Activated CD4-positive, alpha-beta T cell treated with anti-CD3 and anti-CD28 coated beads, Interleukin-2, amount 10 ng/mL, durations not matched to agents 24 days and 14 days (primary cell): ENCODE measurements around the gene CCNF. TPM values are rescaled to one million over a fixed set of nuclear protein-coding genes. Genes with fewer than 3 reads are reported as not detected.

Source experiments
- DNase-seq: peaks from one replicate; pipeline ENCODE4 v3.0.0; 2022
- H3K27ac Mint-ChIP-seq: one replicate; pipeline ENCODE4 v1.8.0; 2022; ENCODE audit warnings: mild to moderate bottlenecking, mixed read lengths
- H3K27me3 Mint-ChIP-seq: one replicate; pipeline ENCODE4 v1.8.0; 2022; ENCODE audit warnings: mixed read lengths
- H3K36me3 Mint-ChIP-seq: one replicate; pipeline ENCODE4 v1.8.0; 2022; ENCODE audit warnings: low read depth, mild to moderate bottlenecking, mixed read lengths
- H3K4me1 Mint-ChIP-seq: one replicate; pipeline ENCODE4 v1.8.0; 2021; ENCODE audit warnings: mixed read lengths
- H3K4me3 Mint-ChIP-seq: one replicate; pipeline ENCODE4 v1.8.0; 2022; ENCODE audit warnings: mild to moderate bottlenecking, moderate library complexity, mixed read lengths
- H3K9me3 Mint-ChIP-seq: one replicate; pipeline ENCODE4 v1.8.0; 2021; ENCODE audit warnings: mixed read lengths
- intact Hi-C: fragments of 100-400 bp; cut with micrococcal nuclease; formaldehyde crosslinking; loops from one replicate; pipeline ENCODE4 v1.15.1; 2023
- total RNA-seq: library from RNA; stranded (reverse); gene quantifications from 2 replicates; pipeline ENCODE4 v1.2.3, GENCODE V29; 2022

Gene CCNF
- total RNA-seq, 1 donor from 2014 or later: 45.7 TPM

DNA sequence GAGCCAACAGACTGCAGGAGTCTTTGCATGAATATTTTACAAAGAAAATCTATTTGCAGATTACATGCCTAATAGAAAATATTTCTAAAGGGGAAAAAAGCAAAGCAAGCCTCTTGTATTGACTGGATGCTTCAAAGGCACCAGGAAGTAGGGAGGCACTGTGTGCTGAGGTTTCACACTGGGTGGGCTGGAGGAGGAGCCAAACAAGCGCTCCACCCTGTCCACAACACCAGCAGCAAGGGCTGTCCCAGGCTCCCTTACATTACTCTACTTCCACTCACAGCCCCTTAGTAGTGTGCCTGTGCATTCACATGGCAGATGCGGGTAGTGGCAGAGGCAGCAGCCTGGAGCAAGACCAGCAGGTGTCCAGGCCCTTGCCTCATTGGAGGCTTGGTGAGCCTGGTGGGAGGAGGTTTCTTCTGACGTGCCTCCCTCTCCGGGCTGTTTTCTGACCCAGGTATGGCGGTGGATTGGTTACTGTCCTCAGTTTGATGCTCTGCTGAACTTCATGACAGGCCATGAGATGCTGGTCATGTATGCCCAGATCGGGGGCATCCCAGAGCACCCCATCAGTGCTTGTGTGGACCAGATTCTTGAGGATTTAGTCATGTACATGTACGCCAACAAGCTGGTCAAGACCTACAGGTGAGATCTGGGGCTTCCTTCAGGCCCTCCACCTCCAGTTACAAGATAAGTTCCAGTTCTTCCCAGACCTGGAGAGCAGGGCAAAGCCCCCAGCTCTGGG, 7.0 kb upstream of the CCNF start:
- Mint-ChIP-seq H3K4me1 (peaks cover 6% of the 10 kb centered on the region), H3K27ac (no peak overlapping the region), H3K9me3 (no peaks in the 10 kb centered on the region), H3K4me3 (no peak overlapping the region), H3K27me3 (peaks cover 6% of the 10 kb centered on the region), H3K36me3 (no peaks in the 10 kb centered on the region)
- intact Hi-C loops: loop anchor here (2.0 to 10.0 kb wide), 2 partner anchors 81 to 227 kb away; partner anchors contain the start of genes ABCA3 and CASKIN1
- DNase-seq: no peak

- Mint-ChIP-seq H3K27me3 (peaks cover 6% of the 10 kb centered on the region), H3K36me3 (no peaks in the 10 kb centered on the region), H3K9me3 (no peaks in the 10 kb centered on the region), H3K4me1 (peaks cover 16% of the 10 kb centered on the region), H3K4me3 (no peak overlapping the region), H3K27ac (no peak overlapping the region)
- intact Hi-C loops: loop anchor here (5.0 to 10.0 kb wide), 2 partner anchors 48 to 230 kb away; partner anchors contain the start of genes CASKIN1 and NTN3
- no peak for DNase-seq
Measured at GRCh38 chr16:2424061-2425007, 4.9 kb upstream of the CCNF start.

GRCh38 chr16:2425008-2425518, 4.2 kb upstream of the CCNF start:
- no peak for DNase-seq
- Mint-ChIP-seq H3K4me3 (no peak overlapping the region), H3K4me1 (peaks cover 19% of the 10 kb centered on the region), H3K36me3 (peaks cover 2% of the 10 kb centered on the region), H3K27me3 (peaks cover 6% of the 10 kb centered on the region), H3K27ac (no peak overlapping the region), H3K9me3 (no peaks in the 10 kb centered on the region)
- intact Hi-C loops: loop anchor here (5.0 to 10.0 kb wide), 2 partner anchors 47 to 230 kb away; partner anchors contain the start of genes CASKIN1 and NTN3

DNA sequence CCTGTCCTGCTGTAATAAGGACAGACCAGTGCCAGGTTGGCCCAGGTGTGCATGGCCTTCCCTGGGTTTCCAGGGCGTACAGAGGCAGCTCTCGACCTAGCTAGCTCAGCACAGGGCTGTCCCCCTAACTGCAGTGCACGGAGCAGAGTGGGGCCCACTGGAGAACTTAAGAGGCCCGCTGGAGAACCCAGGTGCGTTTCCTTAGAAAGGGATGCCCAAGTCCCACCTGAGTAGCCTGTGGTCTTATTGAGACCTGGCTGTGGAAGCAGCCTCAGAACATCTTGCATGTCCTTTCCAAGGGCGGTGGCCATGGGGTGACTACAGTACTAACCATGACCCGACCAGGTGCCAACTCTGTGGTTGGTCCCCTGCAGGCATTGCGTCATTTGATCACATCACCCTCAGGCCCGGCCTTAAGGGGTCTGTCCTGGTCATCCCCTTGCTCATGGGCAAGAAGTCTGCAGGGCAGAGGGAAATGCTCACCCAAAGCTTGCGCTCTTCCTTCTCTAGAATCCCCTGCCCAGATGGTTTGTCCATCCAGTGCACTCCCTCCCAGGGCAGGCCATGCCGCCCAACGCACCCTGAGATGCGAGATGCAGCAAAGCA, 3.3 kb upstream of the CCNF start:
- no peak for DNase-seq
- Mint-ChIP-seq H3K4me3 (no peak overlapping the region), H3K27ac (no peak overlapping the region), H3K4me1 (peaks cover 28% of the 10 kb centered on the region), H3K36me3 (peaks cover 9% of the 10 kb centered on the region), H3K27me3 (peaks cover 3% of the 10 kb centered on the region), H3K9me3 (no peaks in the 10 kb centered on the region)
- intact Hi-C loops: loop anchor here (5.0 to 10.0 kb wide), 2 partner anchors 46 to 231 kb away; partner anchors contain the start of genes CASKIN1 and NTN3

DNA sequence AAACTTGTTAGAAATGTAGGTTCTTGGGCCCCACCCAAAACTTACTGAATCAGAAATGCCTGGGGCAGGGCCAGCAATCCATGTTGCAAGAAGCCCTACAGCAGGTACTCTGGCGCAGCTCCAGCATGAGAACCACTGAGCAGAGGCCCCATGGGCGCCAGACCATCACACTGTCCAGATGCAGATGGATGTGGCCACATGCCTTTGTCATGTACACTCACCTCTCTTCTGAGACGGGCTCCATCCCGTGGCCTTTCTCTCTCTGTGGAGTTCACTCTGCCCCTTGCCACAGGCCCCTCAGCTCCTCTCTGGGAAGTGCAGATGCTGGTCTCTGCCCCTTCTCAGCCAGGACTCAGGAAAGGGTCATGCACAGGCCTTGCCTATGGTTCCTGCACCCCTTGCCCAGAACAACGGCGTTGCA, 2.3 kb upstream of the CCNF start:
- Mint-ChIP-seq H3K4me3 (no peak overlapping the region), H3K9me3 (no peaks in the 10 kb centered on the region), H3K27ac (no peak overlapping the region), H3K27me3 (no peaks in the 10 kb centered on the region), H3K36me3 (peaks cover 11% of the 10 kb centered on the region), H3K4me1 (peaks cover 28% of the 10 kb centered on the region)
- no peak for DNase-seq
- intact Hi-C loops: loop anchor here (5.0 to 10.0 kb wide), 2 partner anchors 45 to 232 kb away; partner anchors contain the start of genes CASKIN1 and NTN3

DNA sequence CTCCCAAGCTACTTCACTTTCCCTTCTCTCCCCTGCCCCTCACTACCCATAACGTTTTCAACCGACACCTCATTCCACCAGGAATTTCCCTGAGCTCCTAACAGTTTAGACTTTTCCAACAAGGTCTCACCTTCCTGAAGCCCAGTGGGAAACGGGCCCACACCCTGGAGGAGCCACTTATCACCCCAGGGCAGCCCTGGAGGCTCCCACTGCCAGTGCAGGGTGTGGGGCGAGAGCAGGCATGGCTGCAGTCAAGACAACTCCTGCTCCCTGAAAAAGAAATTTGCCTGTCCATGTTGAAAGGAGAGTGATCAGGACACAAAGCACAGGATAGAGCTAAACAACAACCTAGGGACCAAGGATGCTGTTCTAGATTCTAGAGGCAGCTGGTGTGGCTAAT, 1.7 kb upstream of the CCNF start:
- intact Hi-C loops: loop anchor here (5.0 to 10.0 kb wide), 2 partner anchors 45 to 233 kb away; partner anchors contain the start of genes CASKIN1 and NTN3
- H3K4me1 Mint-ChIP-seq: peaks cover 28% of the 10 kb centered on the region
- peak overlapping the region; percentile 91 for H3K4me3 Mint-ChIP-seq
- H3K27ac Mint-ChIP-seq: peak overlapping the region; percentile 38
- H3K36me3 Mint-ChIP-seq: peaks cover 13% of the 10 kb centered on the region
- DNase-seq: no peak
- H3K9me3 Mint-ChIP-seq: no peaks in the 10 kb centered on the region
- H3K27me3 Mint-ChIP-seq: no peaks in the 10 kb centered on the region

DNA sequence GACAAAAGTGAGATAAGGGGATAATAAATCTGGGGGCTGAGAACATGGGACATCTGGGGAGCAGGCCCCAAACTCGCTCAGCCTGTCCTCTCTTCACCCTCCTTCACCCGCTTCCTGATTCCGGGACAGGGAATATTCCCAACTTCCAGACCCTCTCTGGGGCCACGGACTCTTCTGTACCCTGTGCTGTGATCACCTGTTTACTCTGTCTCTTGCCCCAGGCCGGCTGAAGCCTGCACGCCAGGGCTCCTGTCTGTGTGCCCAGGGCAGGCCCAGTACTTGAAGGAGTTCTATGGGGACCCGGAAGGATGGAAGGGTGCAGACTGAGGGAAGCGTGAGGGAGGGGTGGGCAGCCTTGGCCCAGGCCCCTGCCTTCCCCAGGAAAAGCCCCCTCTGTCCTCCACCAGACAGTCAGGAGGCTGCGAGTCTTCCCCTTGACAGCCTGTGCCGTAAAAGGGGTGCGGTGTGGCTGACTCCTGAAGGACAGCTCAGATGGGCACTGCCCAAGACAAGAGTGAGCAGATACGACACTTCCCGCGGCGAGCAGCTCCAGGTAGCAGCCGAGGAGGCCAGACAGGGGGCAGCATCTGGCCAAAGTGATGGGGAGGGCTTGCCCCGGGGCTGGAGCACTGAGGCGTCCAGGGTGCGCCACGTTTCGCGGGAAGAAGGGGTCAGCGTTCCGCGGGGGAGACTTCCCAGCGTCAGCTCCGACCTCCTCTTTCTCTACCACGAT, 1.0 kb upstream of the CCNF start:
- no peaks in the 10 kb centered on the region for H3K9me3 Mint-ChIP-seq
- H3K27ac Mint-ChIP-seq: peak overlapping the region; percentile 57
- H3K27me3 Mint-ChIP-seq: no peaks in the 10 kb centered on the region
- peaks cover 19% of the 10 kb centered on the region for H3K36me3 Mint-ChIP-seq
- H3K4me3 Mint-ChIP-seq: peak overlapping the region; percentile 91
- intact Hi-C loops: loop anchor here (2.0 to 10.0 kb wide), 3 partner anchors 44 to 233 kb away; partner anchors contain the start of genes CASKIN1, NTN3 and RNPS1
- peak; percentile 76 for DNase-seq
- peaks cover 31% of the 10 kb centered on the region for H3K4me1 Mint-ChIP-seq

GRCh38 chr16:2428784-2429033, 538 bp upstream of the CCNF start:
- H3K36me3 Mint-ChIP-seq: peaks cover 23% of the 10 kb centered on the region
- peaks cover 30% of the 10 kb centered on the region for H3K4me1 Mint-ChIP-seq
- H3K9me3 Mint-ChIP-seq: no peaks in the 10 kb centered on the region
- no peak for DNase-seq
- no peaks in the 10 kb centered on the region for H3K27me3 Mint-ChIP-seq
- peak overlapping the region; percentile 91 for H3K4me3 Mint-ChIP-seq
- peak overlapping the region; percentile 57 for H3K27ac Mint-ChIP-seq
- intact Hi-C loops: loop anchor here (1.0 to 10.0 kb wide), 4 partner anchors 44 to 234 kb away; partner anchors contain the start of genes CASKIN1, E4F1, NTN3 and RNPS1

GRCh38 chr16:2429771-2430663, 770 bp downstream of the CCNF start:
- peak; percentile 75 for DNase-seq
- H3K36me3 Mint-ChIP-seq: peaks cover 29% of the 10 kb centered on the region
- intact Hi-C loops: loop anchor here (1.0 to 10.0 kb wide), 5 partner anchors 42 to 235 kb away; partner anchors contain the start of genes CASKIN1, E4F1, NTN3 and RNPS1
- peak overlapping the region; percentile 91 for H3K4me3 Mint-ChIP-seq
- peak overlapping the region; percentile 69 for H3K27ac Mint-ChIP-seq
- H3K27me3 Mint-ChIP-seq: no peaks in the 10 kb centered on the region
- H3K4me1 Mint-ChIP-seq: peaks cover 30% of the 10 kb centered on the region
- H3K9me3 Mint-ChIP-seq: no peaks in the 10 kb centered on the region

GRCh38 chr16:2432286-2432685, 3.0 kb downstream of the CCNF start:
- Mint-ChIP-seq H3K27me3 (no peaks in the 10 kb centered on the region), H3K9me3 (no peaks in the 10 kb centered on the region), H3K36me3 (peaks cover 43% of the 10 kb centered on the region), H3K4me1 (peaks cover 31% of the 10 kb centered on the region), H3K27ac (no peak overlapping the region), H3K4me3 (no peak overlapping the region)
- no peak for DNase-seq
- intact Hi-C loops: loop anchor here (5.0 kb wide), 1 partner anchor 70 kb away; no protein-coding TSS in a partner anchor

- no peaks in the 10 kb centered on the region for H3K27me3 Mint-ChIP-seq
- no peak for DNase-seq
- H3K27ac Mint-ChIP-seq: no peak overlapping the region
- H3K36me3 Mint-ChIP-seq: peaks cover 48% of the 10 kb centered on the region
- H3K9me3 Mint-ChIP-seq: no peaks in the 10 kb centered on the region
- peaks cover 25% of the 10 kb centered on the region for H3K4me1 Mint-ChIP-seq
- H3K4me3 Mint-ChIP-seq: no peak overlapping the region
- intact Hi-C loops: loop anchor here (5.0 kb wide), 1 partner anchor 69 kb away; no protein-coding TSS in a partner anchor
Measured at GRCh38 chr16:2432801-2433505, 3.7 kb downstream of the CCNF start.
